Epithelial cell of prostate (primary cell): ENCODE measurements around the gene KRT10.
"Not testable (repeated sequence)": the region's sequence is repeated elsewhere in the genome, so short reads cannot be mapped to it uniquely, and the experiment has no call there.

ENCODE experiments used
- DNase-seq: peaks from one replicate; pipeline ENCODE4 v3.0.0-alpha.2; 2011; ENCODE audit warnings: low read depth, low spot score
- H3K27ac ChIP-seq: fragments of 450-650 bp; 2 replicates; pipeline ENCODE4 v1.5.1; 2017; ENCODE audit warnings: mild to moderate bottlenecking

Gene KRT10

GRCh38 chr17:40836020-40836419 lies 13.6 kb upstream of the KRT10 start:
- no peak overlapping the region for H3K27ac ChIP-seq
- no peak for DNase-seq

GRCh38 chr17:40833882-40834281 lies 11.5 kb upstream of the KRT10 start:
- no peak overlapping the region for H3K27ac ChIP-seq
- no peak for DNase-seq

- H3K27ac ChIP-seq: no peak overlapping the region
- no peak for DNase-seq
Observed at GRCh38 chr17:40832840-40833239, 10.4 kb upstream of the KRT10 start.

GRCh38 chr17:40830085-40830776 lies 7.8 kb upstream of the KRT10 start:
- DNase-seq: no peak
- H3K27ac ChIP-seq: no peak overlapping the region

GRCh38 chr17:40828454-40829044 lies 6.1 kb upstream of the KRT10 start:
- no peak for DNase-seq
- H3K27ac ChIP-seq: peak overlapping the region; percentile 24

GRCh38 chr17:40827746-40828453 lies 5.5 kb upstream of the KRT10 start:
- no peak for DNase-seq
- peak overlapping the region; percentile 24 for H3K27ac ChIP-seq

GRCh38 chr17:40825599-40825998 lies 3.2 kb upstream of the KRT10 start:
- DNase-seq: no peak
- no peak overlapping the region for H3K27ac ChIP-seq

- no peak for DNase-seq
Observed at GRCh38 chr17:40824015-40824832, 1.8 kb upstream of the KRT10 start.

GRCh38 chr17:40821536-40821935 lies 878 bp downstream of the KRT10 start:
- no peak for DNase-seq
- no peak overlapping the region for H3K27ac ChIP-seq

More at GRCh38 chr17:40824015-40824832, 1.8 kb upstream of the KRT10 start:
- H3K27ac ChIP-seq: no peak overlapping the region

- no peak for DNase-seq
- peak overlapping the region; percentile 84 for H3K27ac ChIP-seq
Observed at GRCh38 chr17:40820228-40820838, 2.1 kb downstream of the KRT10 start.

- no peak for DNase-seq
Observed at GRCh38 chr17:40819528-40820125, 2.8 kb downstream of the KRT10 start.

GRCh38 chr17:40818733-40819527 lies 3.5 kb downstream of the KRT10 start:
- H3K27ac ChIP-seq: peak overlapping the region; percentile 84
- DNase-seq: no peak

More at GRCh38 chr17:40819528-40820125, 2.8 kb downstream of the KRT10 start:
- peak overlapping the region; percentile 84 for H3K27ac ChIP-seq

- no peak for DNase-seq
- peak overlapping the region; percentile 84 for H3K27ac ChIP-seq
Observed at GRCh38 chr17:40818343-40818732, 4.1 kb downstream of the KRT10 start.

GRCh38 chr17:40817103-40817682 lies 5.2 kb downstream of the KRT10 start:
- no peak overlapping the region for H3K27ac ChIP-seq
- DNase-seq: no peak

- no peak for DNase-seq
- H3K27ac ChIP-seq: no peak overlapping the region
Observed at GRCh38 chr17:40816569-40816968, 5.8 kb downstream of the KRT10 start.

- H3K27ac ChIP-seq: no peak overlapping the region
- no peak for DNase-seq
Observed at GRCh38 chr17:40815381-40815780, 7.0 kb downstream of the KRT10 start.

GRCh38 chr17:40814657-40815056 lies 7.8 kb downstream of the KRT10 start:
- not testable (repeated sequence) for H3K27ac ChIP-seq, DNase-seq

- peak; percentile 63 for DNase-seq
Observed at GRCh38 chr17:40813804-40814203, 8.6 kb downstream of the KRT10 start.

GRCh38 chr17:40812639-40813038 lies 9.8 kb downstream of the KRT10 start:
- no peak overlapping the region for H3K27ac ChIP-seq
- no peak for DNase-seq

More at GRCh38 chr17:40813804-40814203, 8.6 kb downstream of the KRT10 start:
- H3K27ac ChIP-seq: peak overlapping the region; percentile 5
